SU-DHL-6 (cell line): ENCODE results near the gene HHATL.

Experiments used
- H2AFZ ChIP-seq: fragments of 200-600 bp; sonication (generic); 2 replicates; pipeline ENCODE4 v1.6.1; 2014; ENCODE audit warnings: low read depth, mild to moderate bottlenecking, moderate library complexity, mixed read lengths, antibody characterized with exemption, low read length; ENCODE audit not compliant: severe bottlenecking
- H3F3A ChIP-seq: fragments of 200-600 bp; shearing (Covaris generic); 2 replicates; pipeline ENCODE4 v1.6.0; 2016; ENCODE audit warnings: antibody characterized with exemption, mild to moderate bottlenecking; ENCODE audit not compliant: insufficient read depth
- H3K27ac ChIP-seq: fragments of 200-600 bp; sonication (generic); 2 replicates; pipeline ENCODE4 v1.5.1; 2016; ENCODE audit warnings: low read depth, mild to moderate bottlenecking, low read length, moderate library complexity, mixed read lengths
- H3K27me3 ChIP-seq: fragments of 200-600 bp; sonication (generic), shearing (Covaris generic); 2 replicates; pipeline ENCODE4 v1.6.0; 2014; ENCODE audit warnings: mild to moderate bottlenecking, low read length
- H3K36me3 ChIP-seq: fragments of 200-600 bp; sonication (generic); 2 replicates; pipeline ENCODE4 v1.6.1; 2014; ENCODE audit warnings: mild to moderate bottlenecking, low read length, mixed read lengths
- H3K4me2 ChIP-seq: fragments of 300-600, 200-600 bp; shearing (Covaris generic), sonication (generic); 2 replicates; pipeline ENCODE4 v1.6.0; 2014; ENCODE audit warnings: low read length, low read depth, mild to moderate bottlenecking; ENCODE audit not compliant: poor library complexity, severe bottlenecking
- H3K4me3 ChIP-seq: fragments of 200-600 bp; sonication (generic); 2 replicates; pipeline ENCODE4 v1.5.1; 2014; ENCODE audit warnings: antibody characterized with exemption, low read length, mild to moderate bottlenecking, mixed read lengths; ENCODE audit not compliant: insufficient read depth, poor library complexity, severe bottlenecking
- H3K79me2 ChIP-seq: fragments of 200-600 bp; sonication (generic); 2 replicates; pipeline ENCODE4 v1.6.1; 2014; ENCODE audit warnings: mild to moderate bottlenecking, low read length, moderate library complexity; ENCODE audit not compliant: insufficient read depth
- H3K9ac ChIP-seq: fragments of 200-600 bp; sonication (generic); 2 replicates; pipeline ENCODE4 v1.7.0; 2014; ENCODE audit warnings: mild to moderate bottlenecking, low read length
- H3K9me2 ChIP-seq: fragments of 200-600 bp; sonication (generic); replicated peaks from 2 replicates; pipeline ENCODE4 v1.6.1; 2014; ENCODE audit warnings: low read length; ENCODE audit not compliant: insufficient read depth
- H3K9me3 ChIP-seq: fragments of 200-600 bp; sonication (generic); 2 replicates; pipeline ENCODE4 v1.6.1; 2014; ENCODE audit warnings: low read length, mixed read lengths; ENCODE audit not compliant: insufficient read depth
- H4K20me1 ChIP-seq: fragments of 200-600 bp; sonication (generic); 2 replicates; pipeline ENCODE4 v1.6.1; 2014; ENCODE audit warnings: low read depth, mild to moderate bottlenecking, antibody characterized with exemption, low read length, moderate library complexity, mixed read lengths
- EZH2phosphoT487 ChIP-seq: fragments of 200-600 bp; sonication (generic), shearing (Covaris generic); conservative IDR thresholded peaks from 2 replicates; pipeline ENCODE4 v1.6.1; 2018; ENCODE audit warnings: mild to moderate bottlenecking, antibody characterized with exemption, low read length, moderate library complexity, mixed read lengths
- TF ChIP-seq, protein P1 (sequence below): fragments of 200-600 bp; sonication (generic); IDR thresholded peaks from one replicate; pipeline ENCODE4 v1.5.1; 2017; ENCODE audit warnings: antibody characterized with exemption, mild to moderate bottlenecking, low read length, moderate library complexity; ENCODE audit not compliant: insufficient read depth, poor library complexity, severe bottlenecking

HHATL gene

DNA sequence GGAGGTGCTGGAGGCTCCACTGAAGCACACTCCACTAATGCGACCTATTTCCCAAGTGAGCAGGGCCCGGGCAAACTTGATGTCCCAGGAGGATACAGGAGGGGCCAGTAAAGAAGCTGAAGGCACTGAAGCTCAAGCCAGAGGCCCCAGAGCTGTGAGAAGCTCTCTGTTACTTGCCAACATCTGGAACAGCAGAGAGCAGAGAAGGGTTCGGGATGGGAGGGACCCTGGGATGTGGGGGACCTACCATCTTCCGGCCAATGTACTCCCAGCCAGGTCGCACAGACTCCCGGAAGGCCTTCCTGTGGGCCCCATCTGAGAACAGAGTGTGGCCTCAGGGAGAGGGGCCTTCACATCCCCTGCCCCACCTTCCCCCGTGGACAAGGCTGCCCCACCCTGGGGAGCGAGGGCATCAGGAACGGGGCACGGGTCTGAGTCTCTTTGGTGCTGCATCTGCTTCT, 3.1 kb downstream of the HHATL start:
- no peaks in the 10 kb centered on the region for H3K9me2 ChIP-seq
- H3K36me3 ChIP-seq = no peaks in the 10 kb centered on the region
- no peak overlapping the region for H3K27ac ChIP-seq
- no peak overlapping the region for H3K4me2 ChIP-seq
- H3F3A ChIP-seq = no peaks in the 10 kb centered on the region
- H3K27me3 ChIP-seq = no peaks in the 10 kb centered on the region
- no peak for TF ChIP-seq EZH2phosphoT487
- TF ChIP-seq, protein P1, sequence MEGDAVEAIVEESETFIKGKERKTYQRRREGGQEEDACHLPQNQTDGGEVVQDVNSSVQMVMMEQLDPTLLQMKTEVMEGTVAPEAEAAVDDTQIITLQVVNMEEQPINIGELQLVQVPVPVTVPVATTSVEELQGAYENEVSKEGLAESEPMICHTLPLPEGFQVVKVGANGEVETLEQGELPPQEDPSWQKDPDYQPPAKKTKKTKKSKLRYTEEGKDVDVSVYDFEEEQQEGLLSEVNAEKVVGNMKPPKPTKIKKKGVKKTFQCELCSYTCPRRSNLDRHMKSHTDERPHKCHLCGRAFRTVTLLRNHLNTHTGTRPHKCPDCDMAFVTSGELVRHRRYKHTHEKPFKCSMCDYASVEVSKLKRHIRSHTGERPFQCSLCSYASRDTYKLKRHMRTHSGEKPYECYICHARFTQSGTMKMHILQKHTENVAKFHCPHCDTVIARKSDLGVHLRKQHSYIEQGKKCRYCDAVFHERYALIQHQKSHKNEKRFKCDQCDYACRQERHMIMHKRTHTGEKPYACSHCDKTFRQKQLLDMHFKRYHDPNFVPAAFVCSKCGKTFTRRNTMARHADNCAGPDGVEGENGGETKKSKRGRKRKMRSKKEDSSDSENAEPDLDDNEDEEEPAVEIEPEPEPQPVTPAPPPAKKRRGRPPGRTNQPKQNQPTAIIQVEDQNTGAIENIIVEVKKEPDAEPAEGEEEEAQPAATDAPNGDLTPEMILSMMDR = no peak
- no peaks in the 10 kb centered on the region for H3K9me3 ChIP-seq
- no peak overlapping the region for H2AFZ ChIP-seq
- no peak overlapping the region for H3K4me3 ChIP-seq
- H3K9ac ChIP-seq = no peak overlapping the region
- H4K20me1 ChIP-seq = no peaks in the 10 kb centered on the region
- no peaks in the 10 kb centered on the region for H3K79me2 ChIP-seq

- H3K9ac ChIP-seq = no peak overlapping the region
- no peaks in the 10 kb centered on the region for H4K20me1 ChIP-seq
- H3K4me2 ChIP-seq = no peak overlapping the region
- no peaks in the 10 kb centered on the region for H3K9me2 ChIP-seq
- no peaks in the 10 kb centered on the region for H3K9me3 ChIP-seq
- TF ChIP-seq EZH2phosphoT487 = no peak
- TF ChIP-seq, protein P1 = no peak
- no peaks in the 10 kb centered on the region for H3K36me3 ChIP-seq
- no peaks in the 10 kb centered on the region for H3K27me3 ChIP-seq
- no peaks in the 10 kb centered on the region for H3F3A ChIP-seq
- H3K79me2 ChIP-seq = no peaks in the 10 kb centered on the region
- no peak overlapping the region for H3K27ac ChIP-seq
- H2AFZ ChIP-seq = no peak overlapping the region
- no peak overlapping the region for H3K4me3 ChIP-seq
Observed at GRCh38 chr3:42698911-42699230, 3.7 kb downstream of the HHATL start.

DNA sequence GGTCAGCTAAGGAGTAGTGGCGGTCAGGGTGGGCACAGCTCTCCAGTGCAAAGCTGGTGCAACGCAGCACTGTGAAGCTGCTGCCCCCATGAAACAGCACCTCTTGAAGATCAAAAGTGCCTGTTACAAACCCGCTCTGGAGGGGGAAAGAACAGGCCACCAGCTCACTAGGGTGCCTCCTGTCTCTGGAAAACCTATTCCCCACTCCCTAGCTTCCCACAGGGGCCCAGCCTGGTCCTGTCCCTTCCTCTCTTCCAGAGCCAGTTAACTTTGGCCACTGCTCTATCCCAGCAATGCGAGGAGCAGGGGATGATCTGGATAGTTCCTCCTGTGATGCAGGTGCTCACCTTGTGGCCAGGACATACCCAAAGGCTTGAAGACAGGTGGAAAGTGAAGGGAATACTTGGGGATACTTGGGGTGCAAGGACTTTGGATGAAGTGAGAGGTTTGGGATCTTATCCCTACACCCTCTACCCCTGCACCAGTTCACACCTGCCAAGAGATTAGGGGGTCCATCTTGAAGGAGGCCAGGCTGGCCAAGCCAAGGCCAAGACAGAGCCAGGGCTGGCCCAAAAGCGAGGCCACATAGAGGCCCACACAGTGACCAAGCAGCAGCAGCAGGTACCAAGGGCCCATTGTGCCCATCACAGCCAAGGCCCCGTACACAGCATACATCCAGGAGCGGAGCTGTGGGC, 4.2 kb downstream of the HHATL start:
- Histone ChIP-seq H3K36me3 (no peaks in the 10 kb centered on the region), H4K20me1 (no peaks in the 10 kb centered on the region), H3K9me2 (no peaks in the 10 kb centered on the region), H2AFZ (no peak overlapping the region), H3K4me3 (no peak overlapping the region), H3K27me3 (no peaks in the 10 kb centered on the region), H3K9me3 (no peaks in the 10 kb centered on the region), H3K9ac (no peak overlapping the region), H3F3A (no peaks in the 10 kb centered on the region), H3K79me2 (no peaks in the 10 kb centered on the region), H3K27ac (no peak overlapping the region), H3K4me2 (no peak overlapping the region)
- TF ChIP-seq, protein P1 = no peak
- no peak for TF ChIP-seq EZH2phosphoT487
